ENCODE measurements around the gene MMP1. TPM values are rescaled to one million over a fixed set of nuclear protein-coding genes. Genes with fewer than 3 reads are reported as not detected.

Gene MMP1
- total RNA-seq, 1 experiment from 2014 or later = not detected

GRCh38 chr11:102807921-102808320 is 10.0 kb upstream of the MMP1 start:
- TF ChIP-seq TCF7L2 (IDR thresholded peaks at IDR 0.05; ENCODE audit: borderline replicate concordance, extremely low read depth, insufficient read depth, insufficient read length) (no peak), MAX (IDR thresholded peaks at IDR 0.05) (no peak), POLR2A (IDR thresholded peaks at IDR 0.05; ENCODE audit: borderline replicate concordance, extremely low read depth, insufficient read depth, insufficient read length) (no peak), EZH2phosphoT487 (IDR thresholded peaks at IDR 0.05; ENCODE audit: borderline replicate concordance) (no peak), SRF (IDR thresholded peaks at IDR 0.05; ENCODE audit: low read depth) (no peak), ZFX (IDR thresholded peaks at IDR 0.05) (no peak), JUND (IDR thresholded peaks at IDR 0.05) (no peak), FOSL1 (IDR thresholded peaks at IDR 0.05; ENCODE audit: low read depth) (no peak), CEBPB (IDR thresholded peaks at IDR 0.05; ENCODE audit: low read depth) (no peak), RAD21 (IDR thresholded peaks at IDR 0.05; ENCODE audit: low read depth) (peak; percentile 50), SP1 (IDR thresholded peaks at IDR 0.05; ENCODE audit: low read depth) (no peak), ZNF274 (IDR thresholded peaks at IDR 0.05; ENCODE audit: low read depth, low read length) (no peak), CBX3 (IDR thresholded peaks at IDR 0.05; ENCODE audit: low read depth) (0 out of 2 replicates have a peak, but pooled peaks have one; percentile 33), ZBTB33 (IDR thresholded peaks at IDR 0.05; ENCODE audit: extremely low read depth, insufficient replicate concordance, low read length) (no peak), CTCF (IDR thresholded peaks at IDR 0.05 in 2 of 3, conservative IDR thresholded peaks at IDR 0.05 in 1 of 3; ENCODE audit: borderline replicate concordance in 1 of 3, insufficient read depth in 1 of 3, low read depth in 2 of 3, low read length in 2 of 3) (peak; percentile 29 to 69 (median 64); a peak in 5 of 6 replicates)
- TF ChIP-seq, protein P1, sequence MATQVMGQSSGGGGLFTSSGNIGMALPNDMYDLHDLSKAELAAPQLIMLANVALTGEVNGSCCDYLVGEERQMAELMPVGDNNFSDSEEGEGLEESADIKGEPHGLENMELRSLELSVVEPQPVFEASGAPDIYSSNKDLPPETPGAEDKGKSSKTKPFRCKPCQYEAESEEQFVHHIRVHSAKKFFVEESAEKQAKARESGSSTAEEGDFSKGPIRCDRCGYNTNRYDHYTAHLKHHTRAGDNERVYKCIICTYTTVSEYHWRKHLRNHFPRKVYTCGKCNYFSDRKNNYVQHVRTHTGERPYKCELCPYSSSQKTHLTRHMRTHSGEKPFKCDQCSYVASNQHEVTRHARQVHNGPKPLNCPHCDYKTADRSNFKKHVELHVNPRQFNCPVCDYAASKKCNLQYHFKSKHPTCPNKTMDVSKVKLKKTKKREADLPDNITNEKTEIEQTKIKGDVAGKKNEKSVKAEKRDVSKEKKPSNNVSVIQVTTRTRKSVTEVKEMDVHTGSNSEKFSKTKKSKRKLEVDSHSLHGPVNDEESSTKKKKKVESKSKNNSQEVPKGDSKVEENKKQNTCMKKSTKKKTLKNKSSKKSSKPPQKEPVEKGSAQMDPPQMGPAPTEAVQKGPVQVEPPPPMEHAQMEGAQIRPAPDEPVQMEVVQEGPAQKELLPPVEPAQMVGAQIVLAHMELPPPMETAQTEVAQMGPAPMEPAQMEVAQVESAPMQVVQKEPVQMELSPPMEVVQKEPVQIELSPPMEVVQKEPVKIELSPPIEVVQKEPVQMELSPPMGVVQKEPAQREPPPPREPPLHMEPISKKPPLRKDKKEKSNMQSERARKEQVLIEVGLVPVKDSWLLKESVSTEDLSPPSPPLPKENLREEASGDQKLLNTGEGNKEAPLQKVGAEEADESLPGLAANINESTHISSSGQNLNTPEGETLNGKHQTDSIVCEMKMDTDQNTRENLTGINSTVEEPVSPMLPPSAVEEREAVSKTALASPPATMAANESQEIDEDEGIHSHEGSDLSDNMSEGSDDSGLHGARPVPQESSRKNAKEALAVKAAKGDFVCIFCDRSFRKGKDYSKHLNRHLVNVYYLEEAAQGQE (IDR thresholded peaks at IDR 0.05; ENCODE audit: low read depth) = no peak
- Histone ChIP-seq H3K27me3 (ENCODE audit: insufficient read depth, low read length) (no peaks in the 10 kb centered on the region), H3K4me2 (ENCODE audit: low read length) (peak overlapping the region; percentile 57), H2AFZ (ENCODE audit: low read depth, low read length, poor library complexity, severe bottlenecking) (peak overlapping the region; percentile 86), H3K9ac (ENCODE audit: low read length) (no peak overlapping the region), H3K27ac (ENCODE audit: low read depth, low read length) (no peak overlapping the region), H3K9me3 (ENCODE audit: control insufficient read depth in 1 of 2, insufficient read depth in 1 of 2, low read depth in 1 of 2, low read length in 2 of 2) (no peaks in the 10 kb centered on the region), H3K4me3 (replicated peaks in 1 of 2; ENCODE audit: low read depth in 1 of 2, low read length in 2 of 2) (peak overlapping the region; percentile 17 to 31), H3K4me1 (ENCODE audit: control insufficient read depth in 1 of 2, insufficient read depth in 2 of 2, low read length in 2 of 2) (peaks cover 3 to 14% of the 10 kb centered on the region in 2 experiments; a peak in 3 of 4 replicates), H3K9me2 (ENCODE audit: insufficient read depth) (no peaks in the 10 kb centered on the region), H3K79me2 (ENCODE audit: insufficient read depth, low read length) (no peaks in the 10 kb centered on the region), H4K20me1 (ENCODE audit: insufficient read depth) (no peaks in the 10 kb centered on the region), H3K36me3 (ENCODE audit: control insufficient read depth in 1 of 2, insufficient read depth in 2 of 2, low read length in 2 of 2) (no peaks in the 10 kb centered on the region)
- ChIA-PET POLR2A (no interaction called here), CTCF (interaction anchor here (1.2 kb wide), 2 partner anchors 107 to 133 kb away, joined by 3 to 8 read pairs; no protein-coding TSS in a partner anchor), RAD21 (ENCODE audit: low non-redundant PET in 1 of 2, low total read pairs in 2 of 2, uncharacterized antibody in 2 of 2, unreplicated experiment in 2 of 2) (no interaction called here)
- no TSS peak for BruUV-seq (replicated peaks)
- ATAC-seq = peak; percentile 98
- intact Hi-C loops (cut with micrococcal nuclease) = loop anchor here (2.0 to 10.0 kb wide), 2 partner anchors 133 to 247 kb away; no protein-coding TSS in a partner anchor
- peak; percentile 75 for DNase-seq (ENCODE audit: low read depth, low spot score)
